ENCODE results near the gene FNDC7. TPM values are rescaled to one million over a fixed set of nuclear protein-coding genes. Genes with fewer than 3 reads are reported as not detected.

FNDC7 gene
- total RNA-seq, 1 experiment from 2014 or later, result 0.05 TPM

GRCh38 chr1:108715932-108716331, 3.2 kb downstream of the FNDC7 start:
- no peak for ATAC-seq
- Histone ChIP-seq H3K4me1 (ENCODE audit: control insufficient read depth, insufficient read depth, low read length) (no peaks in the 10 kb centered on the region), H3K27me3 (ENCODE audit: control insufficient read depth, insufficient read depth, low read length) (no peaks in the 10 kb centered on the region), H3K9me3 (ENCODE audit: control insufficient read depth, insufficient read depth, low read depth, low read length) (no peaks in the 10 kb centered on the region), H3K36me3 (ENCODE audit: control insufficient read depth, insufficient read depth, low read length) (no peaks in the 10 kb centered on the region), H3K27ac (ENCODE audit: low read length) (no peak overlapping the region), H3K4me3 (ENCODE audit: low read depth in 2 of 2, low read length in 2 of 2) (no peak overlapping the region)
- CTCF ChIA-PET, result no interaction called here
- TF ChIP-seq POLR2AphosphoS5 (IDR thresholded peaks at IDR 0.05; ENCODE audit: low read depth, low read length) (no peak), SIN3A (IDR thresholded peaks at IDR 0.05; ENCODE audit: borderline replicate concordance, insufficient read depth, low read depth, low read length) (no peak), TCF7L2 (IDR thresholded peaks at IDR 0.05; ENCODE audit: low read depth, low read length) (no peak), CTCF (IDR thresholded peaks at IDR 0.05) (no peak)
- TF ChIP-seq, protein P1, sequence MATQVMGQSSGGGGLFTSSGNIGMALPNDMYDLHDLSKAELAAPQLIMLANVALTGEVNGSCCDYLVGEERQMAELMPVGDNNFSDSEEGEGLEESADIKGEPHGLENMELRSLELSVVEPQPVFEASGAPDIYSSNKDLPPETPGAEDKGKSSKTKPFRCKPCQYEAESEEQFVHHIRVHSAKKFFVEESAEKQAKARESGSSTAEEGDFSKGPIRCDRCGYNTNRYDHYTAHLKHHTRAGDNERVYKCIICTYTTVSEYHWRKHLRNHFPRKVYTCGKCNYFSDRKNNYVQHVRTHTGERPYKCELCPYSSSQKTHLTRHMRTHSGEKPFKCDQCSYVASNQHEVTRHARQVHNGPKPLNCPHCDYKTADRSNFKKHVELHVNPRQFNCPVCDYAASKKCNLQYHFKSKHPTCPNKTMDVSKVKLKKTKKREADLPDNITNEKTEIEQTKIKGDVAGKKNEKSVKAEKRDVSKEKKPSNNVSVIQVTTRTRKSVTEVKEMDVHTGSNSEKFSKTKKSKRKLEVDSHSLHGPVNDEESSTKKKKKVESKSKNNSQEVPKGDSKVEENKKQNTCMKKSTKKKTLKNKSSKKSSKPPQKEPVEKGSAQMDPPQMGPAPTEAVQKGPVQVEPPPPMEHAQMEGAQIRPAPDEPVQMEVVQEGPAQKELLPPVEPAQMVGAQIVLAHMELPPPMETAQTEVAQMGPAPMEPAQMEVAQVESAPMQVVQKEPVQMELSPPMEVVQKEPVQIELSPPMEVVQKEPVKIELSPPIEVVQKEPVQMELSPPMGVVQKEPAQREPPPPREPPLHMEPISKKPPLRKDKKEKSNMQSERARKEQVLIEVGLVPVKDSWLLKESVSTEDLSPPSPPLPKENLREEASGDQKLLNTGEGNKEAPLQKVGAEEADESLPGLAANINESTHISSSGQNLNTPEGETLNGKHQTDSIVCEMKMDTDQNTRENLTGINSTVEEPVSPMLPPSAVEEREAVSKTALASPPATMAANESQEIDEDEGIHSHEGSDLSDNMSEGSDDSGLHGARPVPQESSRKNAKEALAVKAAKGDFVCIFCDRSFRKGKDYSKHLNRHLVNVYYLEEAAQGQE (IDR thresholded peaks at IDR 0.05; ENCODE audit: insufficient read depth in 1 of 2, low read depth in 2 of 2, low read length in 1 of 2), result no peak
- POLR2A ChIA-PET, result no interaction called here
- no peak for DNase-seq (ENCODE audit: low read depth, low spot score)
- BruUV-seq (replicated peaks), result no TSS peak
- intact Hi-C loops (cut with micrococcal nuclease; ENCODE audit: unreplicated experiment) (no loop called here), in situ Hi-C loops (cut with HindIII; ENCODE audit: low pct_unique_long_range_greater_than_20kb, low sequenced_read_pairs) (no loop called here)

- ChIA-PET CTCF (no interaction called here), POLR2A (no interaction called here)
- no TSS peak for BruUV-seq (replicated peaks)
- H3K4me3 ChIP-seq (ENCODE audit: low read depth in 2 of 2, low read length in 2 of 2), result no peak overlapping the region
- no peaks in the 10 kb centered on the region for H3K27me3 ChIP-seq (ENCODE audit: control insufficient read depth, insufficient read depth, low read length)
- no peak for DNase-seq (ENCODE audit: low read depth, low spot score)
- ATAC-seq, result no peak
- intact Hi-C loops (cut with micrococcal nuclease; ENCODE audit: unreplicated experiment), result no loop called here
- H3K36me3 ChIP-seq (ENCODE audit: control insufficient read depth, insufficient read depth, low read length), result no peaks in the 10 kb centered on the region
- TF ChIP-seq POLR2AphosphoS5 (IDR thresholded peaks at IDR 0.05; ENCODE audit: low read depth, low read length) (no peak), CTCF (IDR thresholded peaks at IDR 0.05) (no peak), TCF7L2 (IDR thresholded peaks at IDR 0.05; ENCODE audit: low read depth, low read length) (no peak), SIN3A (IDR thresholded peaks at IDR 0.05; ENCODE audit: borderline replicate concordance, insufficient read depth, low read depth, low read length) (no peak)
- TF ChIP-seq, protein P1 (IDR thresholded peaks at IDR 0.05; ENCODE audit: insufficient read depth in 1 of 2, low read depth in 2 of 2, low read length in 1 of 2), result no peak
- in situ Hi-C loops (cut with HindIII; ENCODE audit: low pct_unique_long_range_greater_than_20kb, low sequenced_read_pairs), result no loop called here
- H3K4me1 ChIP-seq (ENCODE audit: control insufficient read depth, insufficient read depth, low read length), result no peaks in the 10 kb centered on the region
- no peak overlapping the region for H3K27ac ChIP-seq (ENCODE audit: low read length)
- no peaks in the 10 kb centered on the region for H3K9me3 ChIP-seq (ENCODE audit: control insufficient read depth, insufficient read depth, low read depth, low read length)
These were observed 3.9 kb downstream of the FNDC7 start for GRCh38 chr1:108716437-108717230.
